Pons (tissue), 1 donor: ENCODE data around the gene WDR86.

Experiments used
- DNase-seq: peaks from one replicate; pipeline ENCODE4 v3.0.0-alpha.2; 2016; ENCODE audit warnings: low spot score

Gene WDR86

DNA sequence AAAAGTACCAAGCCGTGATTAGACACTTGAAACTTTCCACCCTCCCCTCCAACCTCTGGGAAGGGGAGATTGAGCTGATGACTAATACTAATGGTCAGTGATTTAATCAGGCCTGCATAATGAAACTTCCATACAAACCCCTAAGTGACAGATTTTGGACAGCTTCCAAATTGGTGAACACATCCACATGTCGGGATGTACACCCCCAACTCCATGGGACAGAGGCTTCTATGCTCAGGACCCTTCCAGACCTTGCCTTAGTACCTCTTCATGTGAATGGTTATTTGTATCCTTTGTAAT is 63.4 kb downstream of the WDR86 start:
- DNase-seq: no peak

DNA sequence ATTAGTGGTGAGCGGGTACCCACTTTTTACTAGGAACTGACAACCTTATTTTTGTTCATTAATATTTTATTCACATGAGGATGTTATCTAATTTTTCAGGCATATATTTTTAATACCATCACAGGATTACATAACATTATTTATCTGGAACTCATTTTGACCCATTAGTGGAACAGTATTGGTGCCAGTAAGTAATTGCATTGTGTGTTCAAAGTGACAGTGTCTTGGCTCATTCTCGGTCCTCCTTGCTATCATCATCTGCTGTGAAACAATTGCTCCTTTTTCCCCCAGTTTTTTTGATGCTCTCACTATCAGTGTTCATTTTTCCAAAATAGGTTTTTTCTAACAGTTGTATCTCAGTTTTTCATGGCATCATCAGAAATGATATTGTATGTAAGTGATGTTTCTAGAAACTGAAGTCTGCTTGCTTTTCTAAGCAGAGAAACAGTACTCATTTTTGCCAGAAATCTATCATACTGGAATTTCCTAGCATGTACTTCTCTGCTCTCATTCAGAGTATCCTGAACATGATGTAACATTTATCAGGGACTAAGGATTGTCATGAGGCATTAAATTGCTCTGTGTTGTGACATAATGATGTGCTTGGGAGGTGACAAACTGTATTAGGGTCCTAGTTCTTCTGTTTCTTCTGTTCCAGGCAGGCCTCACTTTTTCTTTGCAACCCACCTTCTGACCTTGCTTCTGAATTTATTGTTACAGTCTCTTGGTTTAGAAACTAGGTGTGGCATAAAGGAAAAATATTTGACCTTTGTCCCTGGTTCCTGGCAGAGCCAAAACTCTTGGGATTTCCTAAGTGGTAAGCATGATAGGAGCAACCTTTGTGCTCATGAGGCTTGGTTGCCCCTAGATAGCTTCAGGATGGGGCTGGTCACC is 64.0 kb downstream of the WDR86 start:
- no peak for DNase-seq

DNA sequence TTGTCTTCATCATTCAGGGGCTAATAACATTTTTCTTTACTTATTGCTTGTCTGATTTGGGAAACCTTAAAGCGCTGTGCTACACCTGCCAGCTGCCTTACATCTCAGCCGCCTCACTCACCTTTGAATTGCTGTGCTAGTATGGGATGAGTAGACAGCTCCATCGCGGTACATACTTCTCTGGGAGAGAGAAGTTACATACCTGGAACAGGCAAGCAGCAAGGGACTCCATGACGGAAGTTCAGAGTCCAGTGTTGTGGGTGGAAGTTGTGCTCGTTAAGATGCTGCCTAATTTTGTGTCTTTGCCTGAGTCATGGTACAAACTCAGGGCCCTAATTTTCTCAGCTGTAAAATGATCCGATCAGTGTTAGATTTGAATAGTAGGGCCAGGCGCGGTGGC is 66.3 kb downstream of the WDR86 start:
- no peak for DNase-seq

DNA sequence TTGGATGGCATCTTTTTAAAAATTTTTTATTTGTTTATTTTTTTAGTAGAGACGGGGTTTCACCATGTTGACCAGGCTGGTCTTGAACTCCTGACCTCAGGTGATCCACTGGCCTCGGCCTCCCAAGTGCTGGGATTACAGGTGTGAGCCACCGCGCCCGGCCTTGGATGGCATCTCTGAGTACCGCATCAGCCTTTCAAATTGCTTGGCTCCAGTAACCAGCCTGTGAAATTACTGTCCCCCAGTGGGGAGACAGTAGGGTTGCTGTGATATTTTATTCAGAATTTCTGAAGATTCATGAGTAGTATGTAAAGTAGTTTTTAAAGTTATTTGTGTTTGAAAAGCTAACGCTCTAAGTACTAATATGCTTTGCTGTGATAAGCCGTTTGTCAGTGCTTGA is 67.0 kb downstream of the WDR86 start:
- no peak for DNase-seq

DNA sequence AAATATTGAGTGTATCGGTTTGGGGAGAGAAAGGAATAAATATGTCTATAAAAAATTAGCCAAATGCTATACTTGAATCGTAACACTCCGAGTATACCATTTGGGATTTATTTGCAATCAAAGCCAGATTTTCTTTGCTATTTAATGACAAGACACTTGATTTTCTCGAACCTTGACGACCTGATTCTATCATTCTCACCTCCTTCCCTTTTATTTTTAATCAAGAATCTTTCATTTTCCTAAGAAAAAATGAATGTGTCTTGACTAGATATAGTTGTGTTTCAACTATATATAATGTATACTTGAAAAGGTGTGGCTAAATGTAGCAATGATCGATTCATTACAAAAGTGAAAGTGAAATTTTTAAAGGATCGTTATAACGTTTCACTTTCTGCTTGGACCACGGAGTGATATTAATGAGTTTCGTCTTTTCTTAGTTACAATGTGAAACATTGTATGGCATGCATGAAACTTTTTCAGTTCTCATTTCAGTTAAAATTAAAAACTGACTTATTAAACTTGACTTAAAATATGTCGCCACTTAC is 67.7 kb downstream of the WDR86 start:
- peak; percentile 20 for DNase-seq

DNA sequence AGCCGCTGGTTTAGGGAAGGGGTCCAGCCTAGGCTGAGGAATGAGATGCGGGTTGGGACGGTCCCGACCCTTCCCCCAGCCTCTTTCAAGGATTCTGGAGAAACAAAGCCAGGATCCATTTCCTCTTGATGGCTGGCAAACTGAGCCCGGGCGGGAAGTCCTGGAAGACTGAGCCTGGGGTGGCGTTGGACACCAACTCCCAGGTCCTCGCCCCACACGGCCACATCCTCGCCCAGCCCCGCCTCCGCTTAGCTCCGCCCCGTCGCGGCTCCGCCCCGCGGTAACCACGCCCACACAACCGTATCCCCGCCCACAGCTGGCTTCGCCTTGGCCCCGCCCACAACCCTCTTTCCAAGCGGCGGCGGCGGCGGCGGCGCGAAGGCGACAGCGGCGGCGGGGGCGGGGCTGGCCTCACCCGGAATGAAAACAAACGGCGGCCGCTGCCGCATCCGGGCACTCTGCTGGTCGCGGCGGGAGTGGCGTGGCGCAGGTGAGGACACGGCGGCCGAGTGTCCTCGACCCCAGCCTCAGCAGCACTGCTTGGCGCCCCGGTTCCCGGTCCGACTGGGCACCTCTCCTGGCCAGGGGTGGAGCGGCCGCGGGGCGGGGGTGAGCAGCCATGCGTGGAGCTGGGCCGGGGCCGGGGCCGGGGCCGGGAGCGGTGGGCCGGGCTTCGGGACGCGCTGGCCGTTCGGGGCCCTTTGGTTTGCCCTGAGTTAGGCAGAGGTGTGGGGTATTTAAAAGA is 68.3 kb downstream of the WDR86 start, which contains the start of gene NUB1:
Gene NUB1, plus strand, starts transcription at position 456 of the 745 bp plus-strand sequence. CDS start 3,538 bp downstream, outside the sequence.
- peak; percentile 78 for DNase-seq

DNA sequence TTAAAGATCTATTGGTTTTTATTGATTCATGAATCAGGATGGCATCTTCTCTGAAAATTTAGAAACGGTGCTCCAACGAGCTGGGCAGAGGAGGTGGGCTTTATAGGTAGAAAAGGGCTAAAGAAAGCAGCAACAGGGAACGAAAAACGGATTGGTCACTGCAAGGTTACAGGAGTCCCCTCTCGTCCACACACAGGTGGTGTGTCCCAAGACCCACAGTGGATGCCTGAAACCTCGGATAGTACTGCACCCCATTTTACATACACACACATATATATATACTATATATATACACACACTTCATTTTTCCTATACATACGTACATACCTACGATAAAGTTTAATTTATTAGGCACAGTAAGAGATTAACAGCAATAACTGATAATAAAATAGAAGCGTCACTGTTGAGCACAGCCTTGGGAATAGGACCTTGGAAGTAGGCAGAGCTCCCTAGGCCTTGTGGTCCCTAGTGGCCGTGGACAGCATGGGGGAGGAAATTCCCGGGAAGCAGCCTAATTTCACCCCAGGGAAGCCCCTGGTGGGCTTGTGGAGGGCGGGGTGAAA is 69.0 kb downstream of the WDR86 start:
- no peak for DNase-seq

DNA sequence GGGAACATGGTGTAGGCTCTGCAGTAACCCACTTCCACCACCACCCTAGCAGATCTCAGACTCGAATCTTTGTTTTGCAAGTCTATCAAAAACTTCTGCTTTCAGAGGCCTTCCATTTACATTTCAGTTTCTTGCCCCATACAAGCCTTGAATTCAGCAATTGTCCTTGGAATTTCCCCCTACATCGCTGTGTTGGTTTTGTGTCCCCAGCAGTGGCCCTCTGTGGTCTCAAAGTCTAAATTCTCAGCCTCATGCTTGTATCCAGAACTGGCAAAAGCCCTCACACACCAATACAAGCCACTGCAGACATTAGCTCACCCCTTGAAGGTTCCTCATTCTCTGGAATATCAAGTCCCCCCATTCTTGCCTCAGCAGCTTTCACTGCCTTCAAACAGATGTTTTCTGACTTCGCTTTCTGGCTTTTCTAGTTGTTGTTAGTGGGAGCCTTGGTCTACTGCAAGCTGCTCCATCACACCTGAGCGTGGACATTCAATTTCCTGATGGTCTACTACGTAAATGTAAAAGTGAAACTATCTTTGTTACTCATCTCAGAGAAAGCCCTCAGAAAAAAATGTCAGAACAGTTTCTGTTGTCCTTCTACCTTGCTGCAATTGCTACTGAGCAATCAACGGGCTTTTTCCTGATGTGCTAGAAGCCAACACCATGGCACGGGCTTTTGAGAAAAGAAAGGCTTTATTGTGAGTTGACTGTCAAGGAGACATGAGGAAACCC is 70.0 kb downstream of the WDR86 start:
- peak; percentile 24 for DNase-seq

DNA sequence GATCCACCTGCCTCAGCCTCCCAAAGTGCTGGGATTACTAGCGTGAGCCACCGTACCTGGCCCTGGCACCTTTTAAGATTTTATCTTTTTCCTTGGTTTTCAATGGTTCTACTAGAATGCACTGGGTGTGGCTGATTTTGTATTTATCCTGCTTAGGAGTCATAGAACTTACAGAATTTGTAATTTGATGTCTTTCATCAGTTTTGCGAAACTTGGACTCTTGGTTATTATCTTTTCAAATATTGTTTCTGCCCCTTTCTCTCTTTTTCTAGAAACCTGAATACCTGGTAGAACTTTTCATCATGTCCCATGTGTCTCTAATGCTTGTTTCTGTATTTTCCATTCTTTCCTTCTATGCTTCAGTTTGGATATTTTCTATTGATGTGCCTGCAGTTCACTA is 71.0 kb downstream of the WDR86 start:
- DNase-seq: no peak

DNA sequence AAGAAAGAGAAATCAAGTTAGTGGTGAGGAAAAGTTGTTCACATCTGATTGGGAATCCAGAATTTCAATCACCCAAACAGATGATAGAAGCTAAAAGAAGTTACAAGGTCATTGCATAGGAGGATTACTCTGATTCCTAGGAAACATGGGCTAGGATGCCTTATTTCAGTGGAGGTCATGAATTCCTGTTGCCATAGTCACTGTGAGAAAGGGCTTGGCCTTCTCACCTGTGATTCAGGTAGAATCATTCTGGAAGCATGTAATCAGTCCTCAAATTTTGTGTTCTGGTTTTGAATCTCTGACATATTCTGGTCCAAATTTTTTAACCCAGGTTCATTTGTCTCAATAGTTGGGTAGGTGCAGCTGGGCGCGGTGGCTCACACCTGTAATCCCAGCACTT is 72.5 kb downstream of the WDR86 start:
- DNase-seq: no peak

DNA sequence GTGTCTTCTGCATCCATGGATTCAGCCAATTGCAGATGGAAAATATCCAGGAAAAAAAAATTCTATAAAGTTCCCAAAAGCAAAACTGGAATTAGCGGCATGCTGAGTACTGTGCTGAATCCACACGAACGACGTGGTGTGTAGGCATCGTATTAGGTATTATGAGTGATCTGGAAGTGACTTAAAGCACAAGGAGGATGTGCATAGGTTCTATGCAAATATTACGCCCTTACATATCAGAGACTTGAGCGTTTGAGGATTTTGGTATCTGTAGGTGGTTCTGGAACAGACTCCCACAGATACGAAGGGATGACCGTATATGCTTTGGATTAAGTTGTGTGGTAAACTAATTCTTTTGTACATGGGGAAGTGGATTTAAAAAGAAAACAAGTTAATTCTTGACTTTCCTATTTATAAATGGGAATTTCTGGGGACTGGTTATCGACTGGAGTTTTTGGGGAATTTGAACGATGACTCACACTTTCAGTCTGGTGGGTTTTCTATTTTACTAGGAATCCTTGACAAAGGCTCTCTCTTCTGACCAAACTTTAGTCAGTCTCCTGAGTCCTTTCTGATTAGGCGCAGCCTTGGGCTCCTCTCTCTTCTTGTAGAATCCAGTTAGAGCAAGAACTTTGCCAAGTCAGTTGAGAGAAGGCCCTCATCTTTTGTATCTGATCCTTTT is 73.7 kb downstream of the WDR86 start:
- DNase-seq: no peak

DNA sequence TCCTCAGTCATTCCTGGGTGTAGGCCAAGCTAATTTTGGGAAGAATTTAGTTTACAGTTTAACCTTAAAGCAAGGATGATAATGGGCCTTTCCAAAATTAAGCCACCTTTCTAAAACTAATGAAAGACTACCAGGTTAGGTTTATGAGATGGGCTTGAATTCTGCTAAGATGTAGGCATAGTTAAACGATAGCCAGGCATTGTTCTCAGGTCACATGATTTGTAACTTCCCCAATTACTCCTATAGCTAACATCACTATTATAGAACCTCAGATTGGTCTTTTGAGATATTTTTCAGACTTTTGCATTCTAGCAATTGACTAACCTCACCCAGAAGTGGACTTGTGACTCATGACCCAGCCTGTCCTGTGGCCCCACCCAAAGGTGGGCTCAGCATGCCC is 75.2 kb downstream of the WDR86 start:
- DNase-seq: no peak
